HG03025 (cell line): ENCODE results near the gene LMO7.
"Not testable (repeated sequence)": the region's sequence is repeated elsewhere in the genome, so short reads cannot be mapped to it uniquely, and the experiment has no call there.

Experiments used
- ATAC-seq: cut with Tn5 transposase; IDR thresholded peaks from one replicate; pipeline ENCODE4 v1.9.1; 2021; ENCODE audit warnings: mild to moderate bottlenecking, moderate library complexity; ENCODE audit not compliant: unreplicated experiment, low FRiP score

The LMO7 gene

GRCh38 chr13:75738841-75739240, 102.7 kb downstream of the LMO7 start:
- no peak for ATAC-seq

GRCh38 chr13:75739244-75739868, 103.2 kb downstream of the LMO7 start:
- no peak for ATAC-seq

- ATAC-seq = no peak
Observed at GRCh38 chr13:75740031-75740430, 103.9 kb downstream of the LMO7 start.

- ATAC-seq = not testable (repeated sequence)
Observed at GRCh38 chr13:75743072-75743471, 106.9 kb downstream of the LMO7 start.

- no peak for ATAC-seq
Observed at GRCh38 chr13:75744127-75744526, 108.0 kb downstream of the LMO7 start.

GRCh38 chr13:75745387-75745786, 109.3 kb downstream of the LMO7 start:
- no peak for ATAC-seq

- no peak for ATAC-seq
Observed at GRCh38 chr13:75748874-75749273, 112.7 kb downstream of the LMO7 start.

GRCh38 chr13:75749407-75749806, 113.3 kb downstream of the LMO7 start:
- ATAC-seq = no peak

- no peak for ATAC-seq
Observed at GRCh38 chr13:75751350-75751749, 115.2 kb downstream of the LMO7 start.

GRCh38 chr13:75752826-75753225, 116.7 kb downstream of the LMO7 start:
- no peak for ATAC-seq

GRCh38 chr13:75754936-75755335, 118.8 kb downstream of the LMO7 start:
- no peak for ATAC-seq

- no peak for ATAC-seq
Observed at GRCh38 chr13:75757336-75757735, 121.2 kb downstream of the LMO7 start.

- ATAC-seq = no peak
Observed at GRCh38 chr13:75759531-75759930, 123.4 kb downstream of the LMO7 start.

- peak; percentile 32 for ATAC-seq
Observed at GRCh38 chr13:75760131-75761021, 124.2 kb downstream of the LMO7 start.

- ATAC-seq = no peak
Observed at GRCh38 chr13:75761369-75761768, 125.2 kb downstream of the LMO7 start.

GRCh38 chr13:75762076-75762937, 126.2 kb downstream of the LMO7 start:
- peak; percentile 97 for ATAC-seq

GRCh38 chr13:75762955-75763354, 126.8 kb downstream of the LMO7 start:
- no peak for ATAC-seq

GRCh38 chr13:75763512-75763911, 127.4 kb downstream of the LMO7 start:
- ATAC-seq = no peak

- ATAC-seq = no peak
Observed at GRCh38 chr13:75764251-75764925, 128.3 kb downstream of the LMO7 start.

- ATAC-seq = no peak
Observed at GRCh38 chr13:75764926-75765310, 128.8 kb downstream of the LMO7 start.
